Activated CD8-positive, alpha-beta memory T cell treated with anti-CD3 and anti-CD28 coated beads, Interleukin-2, amount 50 U/mL, for 1 hour (primary cell): ENCODE results near the gene TMEM132C.
"Not testable (repeated sequence)": the region's sequence is repeated elsewhere in the genome, so short reads cannot be mapped to it uniquely, and the experiment has no call there.

Source experiments
- DNase-seq: peaks from one replicate; pipeline ENCODE4 v3.0.0-alpha.2; 2020; ENCODE audit errors: extremely low read depth

Gene TMEM132C

DNA sequence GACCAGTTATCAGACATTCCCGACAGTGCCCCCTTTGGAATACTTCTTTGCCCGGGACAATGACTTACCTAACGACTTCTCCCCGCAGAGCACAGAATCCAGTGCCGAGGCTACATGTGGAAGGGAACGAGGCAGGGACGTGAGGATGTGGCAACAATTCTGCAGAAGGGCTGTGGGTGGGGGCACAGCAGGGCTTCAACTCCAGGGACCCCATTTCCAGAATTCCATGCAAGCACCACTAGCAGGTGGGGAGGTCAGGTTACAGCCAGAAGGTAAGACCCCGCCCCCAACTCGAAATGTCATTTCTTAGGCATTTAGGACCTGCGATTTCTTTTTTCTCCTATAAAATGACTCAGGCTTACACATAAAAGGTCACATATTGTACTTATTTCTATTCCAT lies 207.9 kb downstream of the TMEM132C start:
- no peak for DNase-seq

GRCh38 chr12:128476266-128476665 lies 209.3 kb downstream of the TMEM132C start:
- DNase-seq = no peak

- DNase-seq = no peak
Measured at GRCh38 chr12:128483526-128484255, 216.7 kb downstream of the TMEM132C start.

GRCh38 chr12:128497376-128497775 lies 230.4 kb downstream of the TMEM132C start:
- not testable (repeated sequence) for DNase-seq

GRCh38 chr12:128507470-128507869 lies 240.5 kb downstream of the TMEM132C start:
- no peak for DNase-seq

- DNase-seq = no peak
Measured at GRCh38 chr12:128509170-128509569, 242.2 kb downstream of the TMEM132C start.

DNA sequence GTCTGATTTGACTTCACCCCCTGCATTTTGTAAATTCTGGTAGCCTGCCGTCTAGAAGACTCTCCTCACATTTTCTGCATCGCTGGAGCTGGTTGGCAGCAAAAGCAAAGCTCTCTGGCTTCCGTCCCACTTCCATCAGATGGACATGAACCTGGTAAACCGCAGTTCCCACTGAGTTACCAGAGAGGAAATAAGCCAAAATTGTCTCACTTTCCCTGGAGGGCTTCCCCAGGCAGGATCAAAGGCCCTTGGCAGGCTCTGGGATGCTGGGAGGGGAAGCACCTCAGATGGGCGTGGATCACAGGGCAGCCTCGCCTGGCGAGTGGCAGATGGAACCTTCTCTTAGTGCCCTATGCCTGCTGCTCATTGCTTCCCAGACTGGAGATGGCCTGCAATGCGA lies 243.5 kb downstream of the TMEM132C start:
- DNase-seq = no peak

DNA sequence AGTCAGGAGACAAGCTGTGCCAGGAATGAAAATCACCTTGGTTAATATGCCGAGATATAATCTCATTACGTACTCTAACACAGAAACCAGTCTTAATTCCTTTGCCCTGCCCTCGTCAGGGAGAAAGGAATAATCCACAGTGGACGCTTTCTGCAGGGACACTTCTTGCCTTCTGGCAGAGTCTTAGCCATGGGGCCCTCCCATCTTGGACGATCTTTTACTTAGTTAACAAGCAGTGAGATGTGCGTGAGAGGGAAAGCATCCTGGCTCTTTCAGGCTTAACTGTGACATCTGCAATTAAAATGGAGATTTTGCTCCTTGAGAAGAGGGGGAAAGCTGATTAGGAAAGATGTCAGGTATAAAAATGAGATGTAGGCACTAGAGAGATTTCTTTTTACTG lies 246.4 kb downstream of the TMEM132C start:
- no peak for DNase-seq

DNA sequence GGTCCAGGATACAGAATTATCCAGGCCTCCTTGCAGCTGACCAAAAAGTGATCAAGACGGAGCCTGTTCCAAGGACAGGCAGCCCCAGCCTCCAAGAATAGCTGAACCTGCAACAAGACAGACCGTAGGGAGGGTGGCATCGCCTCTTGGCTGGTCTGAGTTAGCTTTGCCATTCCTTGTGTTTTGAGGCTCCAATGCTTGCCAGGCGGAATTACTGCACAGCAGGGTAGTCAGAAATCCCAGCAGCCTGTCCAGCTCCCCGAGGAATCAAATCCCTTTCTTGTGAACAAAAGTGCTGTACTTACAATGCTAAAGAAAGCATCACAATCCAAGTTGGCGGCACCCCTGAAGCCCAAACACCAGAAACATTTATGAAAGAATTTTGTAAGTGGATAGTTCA lies 246.9 kb downstream of the TMEM132C start:
- DNase-seq = no peak

DNA sequence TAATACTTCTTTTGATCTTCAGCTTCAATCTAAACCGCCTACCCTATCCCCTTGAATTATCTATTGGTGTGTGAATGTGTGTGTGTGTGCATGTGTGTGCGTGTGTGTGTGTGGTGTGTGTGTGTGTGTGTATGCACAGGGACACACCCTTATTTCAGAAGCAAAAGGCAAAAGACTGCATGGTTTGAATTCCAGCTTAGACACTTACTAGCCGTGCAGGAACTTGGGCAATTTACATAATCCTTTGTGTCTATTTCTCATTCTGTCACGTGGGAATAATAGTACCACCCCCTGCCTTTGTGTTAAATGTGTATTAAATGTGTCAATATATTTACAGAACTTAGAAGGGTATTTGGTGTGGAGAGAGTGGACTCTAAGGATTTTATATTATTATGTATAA lies 251.7 kb downstream of the TMEM132C start:
- no peak for DNase-seq

- DNase-seq = no peak
Measured at GRCh38 chr12:128519426-128519825, 252.5 kb downstream of the TMEM132C start.

GRCh38 chr12:128521981-128522380 lies 255.0 kb downstream of the TMEM132C start:
- no peak for DNase-seq

DNA sequence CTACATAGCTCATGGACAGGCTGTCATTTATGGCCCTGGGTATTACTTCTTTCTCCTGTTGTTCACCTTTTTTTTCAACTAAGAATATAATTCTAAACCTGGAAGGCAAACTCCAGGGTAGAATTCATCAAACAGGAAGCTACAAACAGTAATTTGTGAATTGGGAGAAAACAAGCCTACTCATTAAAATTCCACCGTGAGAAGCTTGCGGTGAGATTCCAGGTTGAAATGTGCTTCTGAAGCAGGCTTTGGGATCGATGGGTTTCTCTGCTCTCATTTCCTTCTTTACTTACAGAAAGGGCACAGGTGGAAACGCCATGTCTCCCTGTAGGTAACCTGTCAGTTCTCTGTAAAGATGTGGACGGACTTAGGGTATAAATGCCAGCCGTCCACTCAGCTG lies 257.5 kb downstream of the TMEM132C start:
- DNase-seq = no peak

GRCh38 chr12:128531170-128531569 lies 264.2 kb downstream of the TMEM132C start:
- DNase-seq = no peak

GRCh38 chr12:128534906-128535305 lies 267.9 kb downstream of the TMEM132C start:
- DNase-seq = no peak

DNA sequence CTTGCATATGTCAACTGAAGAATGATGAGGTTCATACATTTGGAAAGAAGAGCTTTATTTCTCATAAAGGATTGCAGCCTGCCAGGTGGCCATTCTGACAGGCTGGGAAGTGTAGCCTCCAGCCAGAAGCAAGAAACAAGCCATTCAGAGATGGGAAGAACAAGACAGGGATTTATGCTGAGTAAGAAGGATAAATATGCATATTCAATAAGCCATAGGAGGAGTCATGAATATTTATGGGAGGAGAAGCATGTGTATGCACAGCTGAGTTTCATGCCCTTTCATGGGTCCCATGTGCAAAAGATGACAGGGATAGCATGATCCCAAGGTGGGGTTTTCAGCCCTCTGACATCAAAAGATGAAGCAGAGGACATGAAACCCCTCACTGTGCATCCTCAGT lies 269.8 kb downstream of the TMEM132C start:
- DNase-seq = no peak

DNA sequence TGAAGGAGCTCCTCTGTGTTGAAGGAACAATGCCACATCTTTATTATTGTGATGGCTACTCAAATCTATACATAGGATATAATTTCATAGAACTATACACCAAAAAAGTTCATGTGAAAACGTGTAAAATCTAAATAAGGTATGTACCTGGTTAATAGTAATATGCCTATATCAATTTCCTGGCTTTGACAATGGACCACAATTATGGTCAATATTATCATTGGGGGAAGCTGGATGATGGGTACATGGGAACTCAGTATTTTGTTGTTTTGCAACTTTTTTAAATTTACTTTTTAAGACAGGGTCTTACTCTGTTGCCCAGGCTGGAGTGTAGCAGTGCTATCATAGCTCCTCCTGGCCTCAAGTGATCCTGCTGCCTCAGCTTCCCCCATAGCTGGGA lies 270.7 kb downstream of the TMEM132C start:
- no peak for DNase-seq

DNA sequence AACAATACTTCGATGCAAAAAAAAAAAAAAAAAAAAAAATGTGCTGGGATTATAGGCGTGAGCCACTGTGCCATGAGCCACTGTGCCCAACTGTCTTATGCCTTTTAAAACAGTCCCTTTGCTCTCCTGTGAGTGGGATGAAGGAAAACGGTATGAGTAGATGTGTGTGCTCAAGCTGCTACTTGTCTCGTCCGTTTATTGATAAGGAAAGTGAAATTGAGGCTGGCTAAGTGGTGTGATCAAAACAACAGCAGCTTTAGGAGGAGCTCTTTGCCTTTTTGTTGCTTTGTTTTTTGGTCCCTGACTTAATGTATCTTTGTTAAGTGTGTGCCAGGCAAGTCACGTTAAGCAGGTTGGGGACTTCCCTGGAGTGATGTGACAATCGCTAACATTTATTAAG lies 275.9 kb downstream of the TMEM132C start:
- DNase-seq = no peak

DNA sequence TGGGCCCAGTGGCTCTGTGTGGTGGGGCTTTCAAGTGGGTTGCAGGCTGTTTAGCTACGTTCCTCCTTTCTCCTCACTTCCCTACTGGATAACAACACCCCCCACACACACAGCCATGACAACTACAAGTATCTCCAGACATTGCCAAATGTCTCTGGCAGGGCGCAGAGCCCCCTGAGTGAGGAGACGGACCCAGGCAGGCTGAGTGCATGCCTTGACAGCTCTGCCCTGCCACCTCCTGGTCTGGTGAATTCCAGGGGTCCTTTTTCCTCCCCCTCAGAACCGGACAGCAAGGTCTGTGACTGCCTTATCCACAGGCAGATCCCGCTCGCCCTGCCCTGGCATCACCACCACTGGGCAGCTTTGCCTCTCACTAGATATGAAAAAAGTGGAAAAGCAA lies 276.5 kb downstream of the TMEM132C start:
- no peak for DNase-seq

DNA sequence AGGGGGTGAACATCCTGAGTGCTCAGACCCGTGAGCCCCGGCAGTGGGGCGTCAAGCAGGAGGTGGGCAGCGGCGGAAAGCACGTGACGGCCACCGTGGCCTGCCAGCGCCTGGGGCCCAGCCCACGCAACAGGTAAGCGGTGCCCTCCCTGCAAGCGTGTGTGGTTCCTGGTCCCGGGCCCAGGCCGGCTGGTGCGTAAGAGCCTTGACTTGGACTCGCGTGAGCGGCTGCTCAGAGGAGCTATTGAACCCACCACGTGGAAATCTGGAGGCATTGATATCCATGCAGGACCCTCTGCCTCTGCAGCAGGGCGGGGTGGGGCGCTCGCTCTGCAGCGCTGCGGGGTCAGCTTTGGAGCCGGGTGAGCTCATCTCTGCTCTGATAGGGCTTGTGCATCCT lies 277.0 kb downstream of the TMEM132C start:
- DNase-seq = no peak

- no peak for DNase-seq
Measured at GRCh38 chr12:128548949-128549348, 282.0 kb downstream of the TMEM132C start.

DNA sequence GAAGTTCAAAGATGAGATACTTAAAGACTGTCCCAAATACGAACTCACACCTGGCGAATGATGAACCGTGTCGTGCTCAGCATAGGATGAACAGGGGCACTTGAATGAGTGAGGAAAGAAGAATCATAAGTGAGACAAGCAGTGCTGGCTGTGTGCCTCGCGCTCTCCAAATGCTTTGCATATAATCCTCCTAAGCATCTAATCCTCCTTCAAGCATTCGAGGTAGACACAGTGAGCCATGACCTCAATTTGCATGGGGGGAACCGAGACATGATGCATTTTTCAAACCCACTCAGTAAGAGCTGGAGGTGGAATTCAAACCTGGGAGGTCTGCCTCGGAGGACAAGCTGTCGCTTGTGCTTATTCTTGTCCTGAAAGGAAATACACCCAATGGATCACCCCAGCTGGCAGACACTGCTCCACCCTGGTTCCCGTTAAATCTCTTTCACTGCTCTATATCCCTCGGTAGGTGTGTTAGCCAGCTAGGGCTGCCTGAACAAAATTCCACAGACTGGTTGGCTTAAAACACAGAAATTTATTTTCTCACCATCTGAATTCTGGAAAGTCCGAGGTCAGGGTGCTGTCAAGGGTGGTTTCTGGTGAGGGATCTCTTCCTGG lies 282.7 kb downstream of the TMEM132C start:
- DNase-seq = no peak

DNA sequence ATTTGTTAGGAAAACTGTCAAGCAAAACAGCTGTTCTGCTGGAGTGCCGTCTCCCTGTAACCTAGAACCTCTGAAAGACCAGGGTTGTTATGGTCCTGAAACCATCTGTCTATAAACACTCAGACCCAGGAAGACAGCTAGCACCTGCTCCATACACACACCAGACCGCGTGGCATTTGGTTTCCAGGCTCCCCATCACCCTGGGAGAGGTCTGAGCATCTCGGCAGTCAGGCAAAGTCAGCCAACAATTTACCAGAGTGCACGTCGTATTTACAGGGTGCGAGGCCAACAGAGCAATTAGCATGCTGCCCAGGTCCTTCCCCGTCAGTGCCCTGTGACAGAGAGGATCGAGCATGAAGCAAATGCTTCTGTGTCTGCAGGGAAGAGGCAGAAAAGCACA lies 284.3 kb downstream of the TMEM132C start:
- DNase-seq = no peak
